Osteocyte (in vitro differentiated cells): ENCODE data around the gene DNAH9. TPM values are rescaled to one million over a fixed set of nuclear protein-coding genes. Genes with fewer than 3 reads are reported as not detected.

Source experiments
- DNase-seq: peaks from one replicate; pipeline ENCODE4 v3.0.0; 2021; ENCODE audit warnings: mixed read lengths; ENCODE audit not compliant: unreplicated experiment; ENCODE audit errors: extremely low spot score
- H3K27ac Mint-ChIP-seq: one replicate; pipeline ENCODE4 v1.8.0; 2021; ENCODE audit warnings: mild to moderate bottlenecking, mixed read lengths; ENCODE audit not compliant: unreplicated experiment
- H3K27me3 Mint-ChIP-seq: one replicate; pipeline ENCODE4 v1.8.0; 2021; ENCODE audit warnings: mixed read lengths; ENCODE audit not compliant: unreplicated experiment
- H3K36me3 Mint-ChIP-seq: one replicate; pipeline ENCODE4 v1.8.0; 2021; ENCODE audit warnings: mixed read lengths; ENCODE audit not compliant: unreplicated experiment
- H3K4me1 Mint-ChIP-seq: one replicate; pipeline ENCODE4 v1.8.0; 2021; ENCODE audit warnings: mixed read lengths; ENCODE audit not compliant: unreplicated experiment
- H3K4me3 Mint-ChIP-seq: one replicate; pipeline ENCODE4 v1.8.0; 2021; ENCODE audit warnings: mild to moderate bottlenecking, moderate library complexity, mixed read lengths; ENCODE audit not compliant: unreplicated experiment
- H3K9me3 Mint-ChIP-seq: one replicate; pipeline ENCODE4 v1.8.0; 2021; ENCODE audit warnings: mixed read lengths; ENCODE audit not compliant: unreplicated experiment
- CTCF ChIP-seq: fragments of 200-600 bp; sonication (generic); IDR thresholded peaks from 2 replicates; pipeline ENCODE4 v1.5.0; 2021; ENCODE audit warnings: antibody characterized with exemption, mild to moderate bottlenecking, moderate library complexity
- total RNA-seq: library from RNA; stranded (reverse); gene quantifications from 2 replicates; pipeline ENCODE4 v1.2.1, GENCODE V29; 2021

Gene DNAH9
- total RNA-seq, 1 donor from 2014 or later = not detected

DNA sequence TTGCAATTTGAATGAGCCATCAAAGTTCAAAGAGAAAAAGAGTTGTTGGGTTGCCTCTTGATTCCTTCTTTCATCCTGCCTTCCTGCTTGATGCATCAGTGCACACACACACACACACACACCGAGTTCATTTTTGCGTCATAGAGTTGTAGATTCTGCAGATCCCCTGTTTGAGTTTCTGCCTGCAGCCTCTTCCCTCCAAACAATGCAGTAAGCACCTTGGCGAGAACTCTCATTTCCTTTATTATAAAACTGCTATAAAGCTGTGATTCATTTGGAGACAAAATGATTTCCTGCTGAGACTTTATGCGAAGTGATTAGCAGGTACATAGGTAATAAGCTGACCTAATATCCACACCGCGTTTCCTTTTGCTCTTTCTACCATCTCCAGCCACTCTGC, 26.7 kb downstream of the DNAH9 start:
- H3K27me3 Mint-ChIP-seq = no peaks in the 10 kb centered on the region
- H3K36me3 Mint-ChIP-seq = no peaks in the 10 kb centered on the region
- DNase-seq = no peak
- no peak overlapping the region for H3K27ac Mint-ChIP-seq
- no peaks in the 10 kb centered on the region for H3K9me3 Mint-ChIP-seq
- TF ChIP-seq CTCF = no peak
- no peak overlapping the region for H3K4me3 Mint-ChIP-seq
- H3K4me1 Mint-ChIP-seq = no peaks in the 10 kb centered on the region

- Mint-ChIP-seq H3K4me3 (no peak overlapping the region), H3K27me3 (no peaks in the 10 kb centered on the region), H3K9me3 (no peaks in the 10 kb centered on the region), H3K4me1 (no peaks in the 10 kb centered on the region), H3K36me3 (no peaks in the 10 kb centered on the region), H3K27ac (no peak overlapping the region)
- no peak for DNase-seq
- no peak for TF ChIP-seq CTCF
Measured at GRCh38 chr17:11625878-11626277, 27.6 kb downstream of the DNAH9 start.

GRCh38 chr17:11627301-11627940, 29.2 kb downstream of the DNAH9 start:
- H3K36me3 Mint-ChIP-seq = no peaks in the 10 kb centered on the region
- peaks cover 3% of the 10 kb centered on the region for H3K9me3 Mint-ChIP-seq
- no peak for TF ChIP-seq CTCF
- H3K27me3 Mint-ChIP-seq = no peaks in the 10 kb centered on the region
- no peak for DNase-seq
- H3K27ac Mint-ChIP-seq = no peak overlapping the region
- no peak overlapping the region for H3K4me3 Mint-ChIP-seq
- H3K4me1 Mint-ChIP-seq = no peaks in the 10 kb centered on the region

- Mint-ChIP-seq H3K27ac (no peak overlapping the region), H3K4me1 (no peaks in the 10 kb centered on the region), H3K4me3 (no peak overlapping the region), H3K27me3 (no peaks in the 10 kb centered on the region), H3K9me3 (peaks cover 10% of the 10 kb centered on the region), H3K36me3 (no peaks in the 10 kb centered on the region)
- TF ChIP-seq CTCF = no peak
- DNase-seq = no peak
Measured at GRCh38 chr17:11628374-11628773, 30.1 kb downstream of the DNAH9 start.

- H3K4me3 Mint-ChIP-seq = no peak overlapping the region
- no peaks in the 10 kb centered on the region for H3K27me3 Mint-ChIP-seq
- H3K4me1 Mint-ChIP-seq = no peaks in the 10 kb centered on the region
- peaks cover 10% of the 10 kb centered on the region for H3K9me3 Mint-ChIP-seq
- no peak overlapping the region for H3K27ac Mint-ChIP-seq
- H3K36me3 Mint-ChIP-seq = no peaks in the 10 kb centered on the region
- TF ChIP-seq CTCF = no peak
- no peak for DNase-seq
Measured at GRCh38 chr17:11628831-11629230, 30.6 kb downstream of the DNAH9 start.
